Endothelial cell (in vitro differentiated cells): Measurements from ENCODE around the gene RIC3. TPM values are rescaled to one million over a fixed set of nuclear protein-coding genes. Genes with fewer than 3 reads are reported as not detected.

ENCODE experiments used
- DNase-seq: peaks from one replicate; pipeline ENCODE4 v3.0.0; 2021; ENCODE audit warnings: low spot score
- H3K27ac Mint-ChIP-seq: one replicate; pipeline ENCODE4 v1.8.0; 2021; ENCODE audit warnings: mixed read lengths, inconsistent platforms; ENCODE audit not compliant: unreplicated experiment
- H3K27me3 Mint-ChIP-seq: one replicate; pipeline ENCODE4 v1.8.0; 2021; ENCODE audit warnings: mild to moderate bottlenecking, moderate library complexity, mixed read lengths, inconsistent platforms; ENCODE audit not compliant: unreplicated experiment
- H3K36me3 Mint-ChIP-seq: one replicate; pipeline ENCODE4 v1.8.0; 2021; ENCODE audit warnings: mild to moderate bottlenecking, low read depth, mixed read lengths, inconsistent platforms; ENCODE audit not compliant: unreplicated experiment
- H3K4me1 Mint-ChIP-seq: one replicate; pipeline ENCODE4 v1.8.0; 2021; ENCODE audit warnings: mild to moderate bottlenecking, mixed read lengths, inconsistent platforms; ENCODE audit not compliant: unreplicated experiment
- H3K4me3 Mint-ChIP-seq: one replicate; pipeline ENCODE4 v1.8.0; 2021; ENCODE audit warnings: mild to moderate bottlenecking, mixed read lengths, inconsistent platforms; ENCODE audit not compliant: unreplicated experiment
- H3K9me3 Mint-ChIP-seq: one replicate; pipeline ENCODE4 v1.8.0; 2021; ENCODE audit warnings: mixed read lengths, inconsistent platforms; ENCODE audit not compliant: unreplicated experiment
- CTCF ChIP-seq: fragments of 200-600 bp; sonication (generic); IDR thresholded peaks from one replicate; pipeline ENCODE4 v1.5.0; 2021; ENCODE audit warnings: antibody characterized with exemption; ENCODE audit not compliant: unreplicated experiment
- total RNA-seq: library from RNA; stranded (reverse); fragmentation: NEBNext Ultra II Directional; extraction: Animal tissue kit (Norgen Biotek cat#: 25700); gene quantifications from one replicate; pipeline ENCODE4 v1.2.1, GENCODE V29; 2021; ENCODE audit not compliant: unreplicated experiment

RIC3 gene
- total RNA-seq, 1 donor from 2014 or later: 5.6 TPM

- Mint-ChIP-seq H3K36me3 (no peaks in the 10 kb centered on the region), H3K9me3 (no peaks in the 10 kb centered on the region), H3K27me3 (no peaks in the 10 kb centered on the region), H3K27ac (no peak overlapping the region), H3K4me1 (peaks cover 9% of the 10 kb centered on the region), H3K4me3 (no peak overlapping the region)
- no peak for TF ChIP-seq CTCF
- no peak for DNase-seq
Observed at GRCh38 chr11:8106679-8107078, 62.1 kb downstream of the RIC3 start.

- Mint-ChIP-seq H3K27me3 (no peaks in the 10 kb centered on the region), H3K4me1 (peaks cover 9% of the 10 kb centered on the region), H3K9me3 (no peaks in the 10 kb centered on the region), H3K27ac (no peak overlapping the region), H3K36me3 (peaks cover 4% of the 10 kb centered on the region), H3K4me3 (no peak overlapping the region)
- TF ChIP-seq CTCF: no peak
- no peak for DNase-seq
Observed at GRCh38 chr11:8105666-8106065, 63.2 kb downstream of the RIC3 start.

- TF ChIP-seq CTCF: no peak
- no peak overlapping the region for H3K27ac Mint-ChIP-seq
- no peaks in the 10 kb centered on the region for H3K9me3 Mint-ChIP-seq
- H3K36me3 Mint-ChIP-seq: peaks cover 4% of the 10 kb centered on the region
- DNase-seq: no peak
- H3K27me3 Mint-ChIP-seq: no peaks in the 10 kb centered on the region
- no peak overlapping the region for H3K4me3 Mint-ChIP-seq
- peaks cover 9% of the 10 kb centered on the region for H3K4me1 Mint-ChIP-seq
Observed at GRCh38 chr11:8105133-8105532, 63.7 kb downstream of the RIC3 start.

- H3K9me3 Mint-ChIP-seq: no peaks in the 10 kb centered on the region
Observed at GRCh38 chr11:8103909-8104308, 64.9 kb downstream of the RIC3 start.

GRCh38 chr11:8102965-8103364 lies 65.9 kb downstream of the RIC3 start:
- Mint-ChIP-seq H3K27me3 (no peaks in the 10 kb centered on the region), H3K36me3 (peaks cover 10% of the 10 kb centered on the region), H3K4me1 (peaks cover 9% of the 10 kb centered on the region), H3K9me3 (no peaks in the 10 kb centered on the region), H3K27ac (no peak overlapping the region), H3K4me3 (no peak overlapping the region)
- TF ChIP-seq CTCF: no peak
- no peak for DNase-seq

More at GRCh38 chr11:8103909-8104308, 64.9 kb downstream of the RIC3 start:
- Mint-ChIP-seq H3K4me3 (no peak overlapping the region), H3K27ac (no peak overlapping the region), H3K4me1 (peaks cover 9% of the 10 kb centered on the region), H3K27me3 (no peaks in the 10 kb centered on the region), H3K36me3 (peaks cover 10% of the 10 kb centered on the region)
- no peak for DNase-seq
- TF ChIP-seq CTCF: no peak
